ENCODE measurements around the gene STOML1. TPM values are rescaled to one million over a fixed set of nuclear protein-coding genes. Genes with fewer than 3 reads are reported as not detected.

The STOML1 gene
- polyA plus RNA-seq, 3 donors = 3.8 to 5.1 (median 4.7) TPM

DNA sequence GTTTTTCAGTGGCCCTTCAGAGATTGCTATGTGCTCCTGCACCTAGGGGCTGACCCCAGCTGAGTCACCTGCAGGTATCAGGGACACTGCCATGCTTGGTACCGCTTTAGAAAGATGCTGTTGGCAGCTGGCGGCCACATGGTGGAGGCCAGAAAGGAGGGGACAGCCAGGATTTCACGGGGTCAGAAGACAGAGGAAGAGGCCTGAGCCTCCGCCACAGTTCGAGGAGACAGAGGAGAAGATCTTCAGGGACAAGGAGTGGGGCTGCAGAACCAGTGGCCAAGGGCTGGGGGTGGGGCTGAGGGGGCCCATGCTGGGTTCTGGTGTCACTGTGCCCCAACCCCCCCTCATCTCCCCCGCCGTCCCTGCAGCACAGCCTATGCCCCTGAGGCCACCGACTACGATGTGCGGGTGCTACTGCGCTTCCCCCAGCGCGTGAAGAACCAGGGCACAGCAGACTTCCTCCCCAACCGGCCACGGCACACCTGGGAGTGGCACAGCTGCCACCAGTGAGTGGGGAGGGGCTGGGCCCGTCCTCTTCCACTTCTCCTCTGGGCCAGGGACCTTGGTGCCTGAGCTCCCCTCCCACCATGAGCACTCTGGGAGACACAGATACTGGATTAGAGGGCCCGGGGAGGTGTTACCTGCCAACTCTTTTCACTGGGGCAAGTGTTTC lies 45.9 kb downstream of the STOML1 start:
- Mint-ChIP-seq H3K27ac (no peak overlapping the region), H3K9me3 (no peaks in the 10 kb centered on the region), H3K4me1 (peaks cover under 1% of the 10 kb centered on the region), H3K36me3 (no peaks in the 10 kb centered on the region), H3K4me3 (no peak overlapping the region), H3K27me3 (ENCODE audit: low read depth in 3 of 3) (peaks cover 0 to 5% (median 3%) of the 10 kb centered on the region in 3 donors)
- Histone ChIP-seq H4K20me1 (ENCODE audit: insufficient read depth, low read length) (no peaks in the 10 kb centered on the region), H3K4me3 (replicated peaks in 1 of 3; ENCODE audit: low read depth in 2 of 3, low read length in 3 of 3) (no peak overlapping the region), H3K79me2 (ENCODE audit: insufficient read depth, low read length) (no peaks in the 10 kb centered on the region), H3K36me3 (replicated peaks in 1 of 2; ENCODE audit: control insufficient read depth in 1 of 2, insufficient read depth in 2 of 2, low read length in 2 of 2) (no peaks in the 10 kb centered on the region), H3K27ac (ENCODE audit: low read depth in 1 of 2, low read length in 2 of 2) (no peak overlapping the region), H3K9me3 (replicated peaks in 1 of 2; ENCODE audit: control insufficient read depth in 1 of 2, insufficient read depth in 1 of 2, low read length in 2 of 2) (no peaks in the 10 kb centered on the region), H3K4me2 (replicated peaks; ENCODE audit: extremely low read depth, low read length, poor library complexity, severe bottlenecking) (no peak overlapping the region), H3K4me1 (ENCODE audit: control insufficient read depth in 1 of 2, insufficient read depth in 2 of 2, low read length in 2 of 2) (peaks cover 0 to 1% of the 10 kb centered on the region in 2 donors), H3K9ac (ENCODE audit: insufficient read depth, low read length, poor library complexity, severe bottlenecking) (no peak overlapping the region), H3K27me3 (ENCODE audit: control insufficient read depth in 2 of 2, insufficient read depth in 2 of 2, low read length in 2 of 2) (no peaks in the 10 kb centered on the region), H2AFZ (ENCODE audit: insufficient read depth, low read depth, low read length, poor library complexity, severe bottlenecking) (no peak overlapping the region)
- intact Hi-C loops (cut with micrococcal nuclease) = no loop called here
- TF ChIP-seq, protein P1, sequence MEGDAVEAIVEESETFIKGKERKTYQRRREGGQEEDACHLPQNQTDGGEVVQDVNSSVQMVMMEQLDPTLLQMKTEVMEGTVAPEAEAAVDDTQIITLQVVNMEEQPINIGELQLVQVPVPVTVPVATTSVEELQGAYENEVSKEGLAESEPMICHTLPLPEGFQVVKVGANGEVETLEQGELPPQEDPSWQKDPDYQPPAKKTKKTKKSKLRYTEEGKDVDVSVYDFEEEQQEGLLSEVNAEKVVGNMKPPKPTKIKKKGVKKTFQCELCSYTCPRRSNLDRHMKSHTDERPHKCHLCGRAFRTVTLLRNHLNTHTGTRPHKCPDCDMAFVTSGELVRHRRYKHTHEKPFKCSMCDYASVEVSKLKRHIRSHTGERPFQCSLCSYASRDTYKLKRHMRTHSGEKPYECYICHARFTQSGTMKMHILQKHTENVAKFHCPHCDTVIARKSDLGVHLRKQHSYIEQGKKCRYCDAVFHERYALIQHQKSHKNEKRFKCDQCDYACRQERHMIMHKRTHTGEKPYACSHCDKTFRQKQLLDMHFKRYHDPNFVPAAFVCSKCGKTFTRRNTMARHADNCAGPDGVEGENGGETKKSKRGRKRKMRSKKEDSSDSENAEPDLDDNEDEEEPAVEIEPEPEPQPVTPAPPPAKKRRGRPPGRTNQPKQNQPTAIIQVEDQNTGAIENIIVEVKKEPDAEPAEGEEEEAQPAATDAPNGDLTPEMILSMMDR (IDR thresholded peaks at IDR 0.05) = no peak
- 37% methylated on average over 12 of the region's 17 CpGs for whole genome bisulfite sequencing (ENCODE audit: insufficient coverage)
- no peak for DNase-seq

DNA sequence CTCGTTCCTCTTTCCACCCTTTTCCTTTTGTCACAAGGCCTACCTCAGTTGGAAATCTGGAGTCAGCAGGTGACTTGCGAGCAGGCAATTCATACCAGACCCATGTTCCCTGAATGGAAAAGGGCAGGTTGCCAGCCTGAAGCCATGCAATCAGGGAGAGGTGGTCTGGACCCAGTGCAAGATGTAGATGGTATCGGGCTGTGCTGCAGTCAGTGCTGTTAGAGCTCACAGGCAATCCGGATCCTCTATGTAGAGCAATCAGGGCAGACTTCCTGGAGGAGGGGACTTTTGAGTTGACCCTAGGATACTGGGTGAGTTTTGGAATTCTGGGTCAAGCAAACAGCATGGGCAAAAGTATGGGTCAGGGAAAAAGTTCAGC lies 47.0 kb downstream of the STOML1 start:
- Histone ChIP-seq H3K4me1 (ENCODE audit: control insufficient read depth in 1 of 2, insufficient read depth in 2 of 2, low read length in 2 of 2) (no peaks in the 10 kb centered on the region), H3K27me3 (ENCODE audit: control insufficient read depth in 2 of 2, insufficient read depth in 2 of 2, low read length in 2 of 2) (no peaks in the 10 kb centered on the region), H2AFZ (ENCODE audit: insufficient read depth, low read depth, low read length, poor library complexity, severe bottlenecking) (no peak overlapping the region), H3K79me2 (ENCODE audit: insufficient read depth, low read length) (no peaks in the 10 kb centered on the region), H3K9me3 (replicated peaks in 1 of 2; ENCODE audit: control insufficient read depth in 1 of 2, insufficient read depth in 1 of 2, low read length in 2 of 2) (no peaks in the 10 kb centered on the region), H4K20me1 (ENCODE audit: insufficient read depth, low read length) (no peaks in the 10 kb centered on the region), H3K36me3 (replicated peaks in 1 of 2; ENCODE audit: control insufficient read depth in 1 of 2, insufficient read depth in 2 of 2, low read length in 2 of 2) (no peaks in the 10 kb centered on the region), H3K27ac (ENCODE audit: low read depth in 1 of 2, low read length in 2 of 2) (no peak overlapping the region), H3K4me2 (replicated peaks; ENCODE audit: extremely low read depth, low read length, poor library complexity, severe bottlenecking) (no peak overlapping the region), H3K4me3 (replicated peaks in 1 of 3; ENCODE audit: low read depth in 2 of 3, low read length in 3 of 3) (no peak overlapping the region), H3K9ac (ENCODE audit: insufficient read depth, low read length, poor library complexity, severe bottlenecking) (no peak overlapping the region)
- no peak overlapping the region for H3K4me3 Mint-ChIP-seq
- TF ChIP-seq, protein P1 (IDR thresholded peaks at IDR 0.05) = no peak
- intact Hi-C loops (cut with micrococcal nuclease) = no loop called here
- 88% methylated on average over 2 of the region's 4 CpGs for WGBS (ENCODE audit: insufficient coverage)
- DNase-seq = no peak
- H3K9me3 Mint-ChIP-seq = no peaks in the 10 kb centered on the region
- peak overlapping the region in 1 of 7 donors; percentile 66 for H3K27ac Mint-ChIP-seq
- H3K36me3 Mint-ChIP-seq = no peaks in the 10 kb centered on the region
- H3K27me3 Mint-ChIP-seq (ENCODE audit: low read depth in 3 of 3) = peaks cover 0 to 5% (median 0%) of the 10 kb centered on the region in 3 donors
- no peaks in the 10 kb centered on the region for H3K4me1 Mint-ChIP-seq
